K562 (cell line): ENCODE measurements around the gene THEM5. TPM values are rescaled to one million over a fixed set of nuclear protein-coding genes. Genes with fewer than 3 reads are reported as not detected.

ENCODE experiments used
- ATAC-seq: fragments of 200-7000 bp; cut with Tn5 transposase; 3 replicates; pipeline ENCODE4 v1.9.1; 2020; ENCODE audit warnings: moderate library complexity
- BruUV-seq: library from RNA; stranded (reverse); fragments of 400-500 nt; replicated peaks from 2 replicates; lab custom pipeline; 2021; lab: Mats Ljungman, UMichigan
- CTCF ChIA-PET: fragments of 300-600 bp; formaldehyde crosslinking; extraction: SDS; loops from one replicate; lab custom pipeline; 2021; ENCODE audit warnings: low intra/inter-chr PET ratio; lab: Yijun Ruan, JAX
- POLR2A ChIA-PET: fragments of 300-600, 350-650 bp; sonication (Branson Sonifier 250); formaldehyde crosslinking; extraction: SDS; loops from one replicate; lab custom pipeline; 2021; ENCODE audit warnings: antibody characterized with exemption, inconsistent platforms; lab: Yijun Ruan, JAX
- DNase-seq, 4 experiments: peaks; one replicate each; pipeline versions ENCODE4 v3.0.0 to v3.0.0-alpha.2; 2011 to 2018; ENCODE audit warnings: low spot score in 3 of 4, mixed read lengths in 3 of 4; ENCODE audit errors: extremely low read depth in 1 of 4
- FAIRE-seq: peaks from 2 replicates; lab custom pipeline; 2011; peaks lifted over from hg19 to GRCh38; lab: Jason Lieb, UNC
- H2AFZ ChIP-seq: 2 replicates; pipeline ENCODE4 v1.6.0; 2011; ENCODE audit warnings: low read depth, low read length, control low read depth, inconsistent platforms
- H3K27ac ChIP-seq: fragments of 200-600 bp; 3 replicates; pipeline ENCODE4 v1.8.0; 2011; ENCODE audit warnings: low read depth, mild to moderate bottlenecking, control low read depth, inconsistent platforms, low read length, moderate library complexity, mixed read lengths; ENCODE audit errors: extremely low read depth
- H3K27me3 ChIP-seq, 2 experiments: fragments of 300-600 bp in 1 of 2; 2 replicates in 1 of 2; 3 replicates in 1 of 2; pipeline versions ENCODE4 v1.6.0 to v1.8.0; 2011; ENCODE audit warnings: inconsistent platforms in 2 of 2, low read length in 2 of 2, mild to moderate bottlenecking in 1 of 2, mixed read lengths in 1 of 2, moderate library complexity in 1 of 2; ENCODE audit not compliant: control insufficient read depth in 2 of 2, insufficient read depth in 2 of 2
- H3K36me3 ChIP-seq: fragments of 300-600 bp; 3 replicates; pipeline ENCODE4 v1.8.0; 2011; ENCODE audit warnings: mild to moderate bottlenecking, low read length, inconsistent platforms; ENCODE audit not compliant: control insufficient read depth, insufficient read depth
- H3K4me1 ChIP-seq, 2 experiments: fragments of 200-600 bp in 1 of 2; replicated peaks in 1 of 2; 2 replicates in 1 of 2; 3 replicates in 1 of 2; pipeline versions ENCODE4 v1.5.1 to v1.8.0; 2011; ENCODE audit warnings: inconsistent platforms in 2 of 2, low read length in 2 of 2, mild to moderate bottlenecking in 1 of 2, mixed read lengths in 1 of 2, moderate library complexity in 1 of 2; ENCODE audit not compliant: control insufficient read depth in 2 of 2, insufficient read depth in 2 of 2
- H3K4me2 ChIP-seq: 2 replicates; pipeline ENCODE4 v1.6.1; 2011; ENCODE audit warnings: low read length, control low read depth, inconsistent platforms, mixed read lengths; ENCODE audit not compliant: insufficient read depth
- H3K4me3 ChIP-seq: fragments of 200-600 bp; sonication (generic), shearing (Covaris generic); 2 replicates; pipeline ENCODE4 v1.5.1; 2016; ENCODE audit warnings: control low read depth, inconsistent platforms
- H3K79me2 ChIP-seq: fragments of 200-600 bp; 3 replicates; pipeline ENCODE4 v1.8.0; 2011; ENCODE audit warnings: low read length, inconsistent platforms; ENCODE audit not compliant: control insufficient read depth, insufficient read depth
- H3K9ac ChIP-seq, 2 experiments: 2 replicates each; pipeline versions ENCODE4 v1.6.0 to v1.6.1; 2011; ENCODE audit warnings: low read depth in 2 of 2, low read length in 2 of 2, control low read depth in 1 of 2, inconsistent platforms in 1 of 2, mild to moderate bottlenecking in 1 of 2, mixed read lengths in 1 of 2; ENCODE audit not compliant: insufficient read depth in 1 of 2
- H3K9me1 ChIP-seq: one replicate; pipeline ENCODE4 v1.6.0; 2011; ENCODE audit warnings: inconsistent platforms, mild to moderate bottlenecking, low read length, moderate library complexity; ENCODE audit not compliant: control insufficient read depth, insufficient read depth
- H3K9me3 ChIP-seq: replicated peaks from 2 replicates; pipeline ENCODE4 v1.5.1; 2011; ENCODE audit warnings: low read depth, low read length, inconsistent platforms; ENCODE audit not compliant: control insufficient read depth, insufficient read depth
- H4K20me1 ChIP-seq: replicated peaks from 2 replicates; pipeline ENCODE4 v1.6.1; 2011; ENCODE audit warnings: low read length, inconsistent platforms, mixed read lengths; ENCODE audit not compliant: control insufficient read depth, insufficient read depth
- PHF20 ChIP-seq: fragments of 450-650 bp; IDR thresholded peaks from 2 replicates; pipeline ENCODE4 v1.6.1; 2018; ENCODE audit not compliant: partially characterized antibody
- ZNF133 ChIP-seq: fragments of 250-450 bp; sonication (Bioruptor Pico); IDR thresholded peaks from 2 replicates; pipeline ENCODE4 v1.4.0; 2020; ENCODE audit warnings: mild to moderate bottlenecking
- WGBS: fragments of 100-300 bp; shearing (Covaris generic); methylation state at CpG from one replicate; pipeline ENCODE4 v1.1.6; 2016; ENCODE audit warnings: low coverage, mixed read lengths; ENCODE audit not compliant: insufficient coverage; ENCODE audit errors: missing lambda C conversion rate; 5-methylcytosine and 5-hydroxymethylcytosine counted together
- in situ Hi-C: fragments of 300-500 bp; cut with MboI; formaldehyde crosslinking; loops from 4 replicates; pipeline ENCODE4 v1.15.0; 2018; ENCODE audit warnings: inconsistent platforms, mixed read lengths
- intact Hi-C: fragments of 100-400 bp; cut with micrococcal nuclease; formaldehyde crosslinking; loops from 2 replicates; pipeline ENCODE4 v1.14.2; 2022
- polyA plus RNA-seq, 8 experiments: library from polyadenylated mRNA; depleted of rRNA in 4 of 8; stranded (reverse) in 5 of 8; unstranded in 3 of 8; fragments of >200 nt; fragmentation: Nextera tagmentation in 2 of 8; fragmentation: Illumina TruSeq in 1 of 8; extraction: Ambion mirVana in 2 of 8; extraction: Trizol in 1 of 8; gene quantifications; 2 replicates each; pipeline versions ENCODE4 v1.2.1 to v1.2.3, GENCODE V29; 2011 to 2014; ENCODE audit warnings: inconsistent platforms in 1 of 8, missing spikeins in 1 of 8
- total RNA-seq, 7 experiments: library from RNA; depleted of rRNA in 6 of 7; stranded (reverse); fragments of >200 nt in 6 of 7; fragmentation: Illumina TruSeq in 2 of 7; extraction: Trizol in 2 of 7; gene quantifications; 2 replicates each; pipeline versions ENCODE4 v1.2.1 to v1.2.3, GENCODE V29; 2011 to 2021; ENCODE audit warnings: low replicate concordance in 1 of 7
- TF ChIP-seq, protein P1 (sequence below): fragments of 450-650 bp; formaldehyde crosslinking; IDR thresholded peaks from 2 replicates; pipeline ENCODE4 v1.4.0; 2020; ENCODE audit warnings: mild to moderate bottlenecking, moderate library complexity

THEM5 gene
- total and polyA plus RNA-seq, 9 of the 15 experiments (the other 6 are each of a cell fraction or from before 2014, with no cell fraction given): not detected

DNA sequence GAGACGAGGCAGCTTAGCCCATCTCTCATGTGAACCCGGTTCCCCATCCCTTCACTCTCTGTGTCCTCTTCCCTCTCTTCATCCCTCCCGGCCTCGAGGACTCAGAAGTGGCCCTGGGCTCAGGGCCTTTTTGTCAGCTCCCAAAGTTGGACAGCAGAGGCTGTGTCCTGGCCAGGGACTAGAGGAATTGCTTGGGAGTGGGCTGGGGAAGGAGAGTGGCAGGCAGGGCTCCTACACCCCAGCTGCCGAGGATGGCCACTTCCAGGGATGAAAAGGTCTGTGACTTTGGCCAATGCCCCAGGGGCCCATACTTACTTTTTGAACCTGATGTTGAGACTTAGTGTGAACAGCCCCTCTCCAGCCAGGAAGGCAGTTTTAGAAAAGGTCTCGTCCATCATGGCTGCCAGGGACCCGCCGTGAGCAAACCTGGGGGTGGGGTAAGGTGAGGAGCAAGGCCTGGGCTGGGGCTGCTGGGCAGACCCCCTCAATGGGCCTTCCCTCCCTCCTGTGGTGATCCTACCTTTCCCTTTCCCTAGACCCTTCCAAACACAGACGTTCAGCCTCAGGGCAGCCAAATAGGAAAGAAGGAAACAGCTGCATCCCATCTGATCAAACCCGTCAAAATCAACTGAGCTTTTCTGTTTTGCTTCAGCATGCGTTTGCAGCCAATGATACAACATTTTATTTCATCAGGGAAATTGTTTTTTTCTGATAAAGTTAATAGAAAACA is 5.5 kb downstream of the THEM5 start:
- H3K9me1 ChIP-seq: peaks cover 4% of the 10 kb centered on the region
- 0 out of 2 replicates have a peak, but pooled peaks cover 3% of the 10 kb centered on the region for H4K20me1 ChIP-seq
- in situ Hi-C loops: no loop called here
- POLR2A ChIA-PET: interaction anchor here (0.9 kb wide), 1 partner anchor 9 kb away, joined by 5 read pairs; no protein-coding TSS in a partner anchor
- H3K27me3 ChIP-seq: peaks cover 34 to 56% of the 10 kb centered on the region in 2 experiments
- no peak for ATAC-seq
- DNase-seq: no peak
- H3K4me3 ChIP-seq: no peak overlapping the region
- 7% methylated on average over 10 of the region's 11 CpGs for WGBS
- TF ChIP-seq PHF20 (no peak), ZNF133 (no peak)
- TF ChIP-seq, protein P1, sequence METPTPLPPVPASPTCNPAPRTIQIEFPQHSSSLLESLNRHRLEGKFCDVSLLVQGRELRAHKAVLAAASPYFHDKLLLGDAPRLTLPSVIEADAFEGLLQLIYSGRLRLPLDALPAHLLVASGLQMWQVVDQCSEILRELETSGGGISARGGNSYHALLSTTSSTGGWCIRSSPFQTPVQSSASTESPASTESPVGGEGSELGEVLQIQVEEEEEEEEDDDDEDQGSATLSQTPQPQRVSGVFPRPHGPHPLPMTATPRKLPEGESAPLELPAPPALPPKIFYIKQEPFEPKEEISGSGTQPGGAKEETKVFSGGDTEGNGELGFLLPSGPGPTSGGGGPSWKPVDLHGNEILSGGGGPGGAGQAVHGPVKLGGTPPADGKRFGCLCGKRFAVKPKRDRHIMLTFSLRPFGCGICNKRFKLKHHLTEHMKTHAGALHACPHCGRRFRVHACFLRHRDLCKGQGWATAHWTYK (CRISPR knock-in tag): no peak
- FAIRE-seq: no peak
- BruUV-seq: no TSS peak
- H3K4me1 ChIP-seq: peaks cover 5 to 9% of the 10 kb centered on the region in 2 experiments; a peak in 3 of 5 replicates
- intact Hi-C loops: no loop called here
- CTCF ChIA-PET: no interaction called here
- no peak overlapping the region for H3K4me2 ChIP-seq
- H3K79me2 ChIP-seq: no peaks in the 10 kb centered on the region
- H2AFZ ChIP-seq: no peak overlapping the region
- no peaks in the 10 kb centered on the region for H3K36me3 ChIP-seq
- H3K9me3 ChIP-seq: no peaks in the 10 kb centered on the region
- no peak overlapping the region for H3K27ac ChIP-seq
- peak overlapping the region in 1 of 2 experiments; percentile 18; a peak in 1 of 4 replicates for H3K9ac ChIP-seq
